A673 (cell line): Measurements from ENCODE around the gene DZIP1.
"Not testable (repeated sequence)": the region's sequence is repeated elsewhere in the genome, so short reads cannot be mapped to it uniquely, and the experiment has no call there.

Experiments used
- CTCF ChIP-seq: fragments of 300-800, 200-600 bp; sonication (generic); conservative IDR thresholded peaks from 2 replicates; pipeline ENCODE4 v1.5.1; 2017; ENCODE audit warnings: low read depth, mild to moderate bottlenecking, antibody characterized with exemption, low read length, moderate library complexity, mixed read lengths
- EZH2 ChIP-seq: fragments of 200-600 bp; sonication (generic); IDR thresholded peaks from 2 replicates; pipeline ENCODE4 v1.6.1; 2017; ENCODE audit warnings: borderline replicate concordance, low read depth, mild to moderate bottlenecking, mixed read lengths, antibody characterized with exemption, low read length; ENCODE audit not compliant: poor library complexity, severe bottlenecking

GRCh38 chr13:95667235-95667634 lies 22.7 kb upstream of the DZIP1 start:
- not testable (repeated sequence) for TF ChIP-seq CTCF, EZH2
